DND-41 (cell line): Measurements from ENCODE around the gene TRHDE.

Source experiments
- ATAC-seq: fragments of 200-7000 bp; cut with Tn5 transposase; 3 replicates; pipeline ENCODE4 v1.9.1; 2021; ENCODE audit warnings: low read depth; ENCODE audit not compliant: insufficient read depth
- DNase-seq: peaks from one replicate; pipeline ENCODE4 v3.0.0-alpha.2; 2020
- H2AFZ ChIP-seq: 2 replicates; pipeline ENCODE4 v1.6.0; 2012; ENCODE audit warnings: low read depth, low read length
- H3K27ac ChIP-seq: 2 replicates; pipeline ENCODE4 v1.5.1; 2012; ENCODE audit warnings: low read length, inconsistent platforms
- H3K27me3 ChIP-seq: fragments of 200-600 bp; sonication (generic); 2 replicates; pipeline ENCODE4 v1.6.0; 2012; ENCODE audit warnings: low read length, mild to moderate bottlenecking, inconsistent platforms; ENCODE audit not compliant: insufficient read depth, poor library complexity
- H3K36me3 ChIP-seq: 2 replicates; pipeline ENCODE4 v1.5.1; 2012; ENCODE audit warnings: low read length, inconsistent platforms; ENCODE audit not compliant: insufficient read depth
- H3K4me1 ChIP-seq: 2 replicates; pipeline ENCODE4 v1.5.1; 2012; ENCODE audit warnings: mild to moderate bottlenecking, low read length; ENCODE audit not compliant: insufficient read depth
- H3K4me2 ChIP-seq: 2 replicates; pipeline ENCODE4 v1.6.0; 2012; ENCODE audit warnings: mild to moderate bottlenecking, moderate library complexity, low read length, inconsistent platforms; ENCODE audit not compliant: insufficient read depth
- H3K4me3 ChIP-seq, 2 experiments: fragments of 200-600 bp in 1 of 2; shearing (Covaris generic) in 1 of 2; 2 replicates each; pipeline ENCODE4 v1.5.1; 2012 to 2016; ENCODE audit warnings: inconsistent platforms in 2 of 2, low read length in 2 of 2, mild to moderate bottlenecking in 2 of 2, low read depth in 1 of 2, moderate library complexity in 1 of 2
- H3K79me2 ChIP-seq: 2 replicates; pipeline ENCODE4 v1.6.0; 2012; ENCODE audit warnings: low read length, inconsistent platforms; ENCODE audit not compliant: insufficient read depth
- H3K9ac ChIP-seq: 2 replicates; pipeline ENCODE4 v1.6.0; 2012; ENCODE audit warnings: low read depth, mild to moderate bottlenecking, inconsistent platforms, low read length, moderate library complexity
- H3K9me3 ChIP-seq: 2 replicates; pipeline ENCODE4 v1.5.1; 2012; ENCODE audit warnings: low read length, moderate library complexity, mild to moderate bottlenecking, inconsistent platforms; ENCODE audit not compliant: insufficient read depth, severe bottlenecking
- H4K20me1 ChIP-seq: 2 replicates; pipeline ENCODE4 v1.6.0; 2012; ENCODE audit warnings: low read length; ENCODE audit not compliant: insufficient read depth
- EZH2 ChIP-seq: IDR thresholded peaks from 3 replicates; pipeline ENCODE4 v1.6.1; 2012; ENCODE audit warnings: borderline replicate concordance, low read depth, mild to moderate bottlenecking, moderate library complexity, low read length, inconsistent platforms; ENCODE audit not compliant: severe bottlenecking
- TF ChIP-seq, protein P1 (sequence below): IDR thresholded peaks from 2 replicates; pipeline ENCODE4 v1.5.1; 2012; ENCODE audit warnings: borderline replicate concordance, low read length, moderate library complexity, mild to moderate bottlenecking; ENCODE audit not compliant: poor library complexity, severe bottlenecking; ENCODE audit errors: extremely low read depth

TRHDE gene

DNA sequence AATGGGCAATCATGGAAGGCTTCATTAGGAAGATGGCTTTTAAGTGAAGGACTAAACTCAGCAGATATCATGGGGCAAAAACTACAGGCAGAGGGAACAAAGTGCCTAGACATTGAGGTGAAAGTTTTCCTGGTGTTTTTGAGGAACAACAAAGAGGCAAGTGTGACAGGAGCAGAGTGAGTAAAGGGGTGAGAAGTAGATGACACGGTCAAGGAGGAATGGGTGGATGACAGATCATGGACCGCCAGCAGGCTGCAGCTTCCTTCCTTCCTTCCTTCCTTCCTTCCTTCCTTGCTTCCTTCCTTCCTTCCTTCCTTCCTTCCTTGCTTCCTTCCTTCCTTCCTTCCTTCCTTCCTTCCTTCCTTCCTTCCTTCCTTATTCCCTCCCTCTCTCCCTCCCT, 108.3 kb downstream of the TRHDE start:
- no peak overlapping the region for H3K9ac ChIP-seq
- H4K20me1 ChIP-seq, result no peaks in the 10 kb centered on the region
- H3K4me3 ChIP-seq, result no peak overlapping the region
- no peak for ATAC-seq
- no peak overlapping the region for H2AFZ ChIP-seq
- H3K4me1 ChIP-seq, result no peaks in the 10 kb centered on the region
- H3K79me2 ChIP-seq, result no peaks in the 10 kb centered on the region
- H3K27ac ChIP-seq, result no peak overlapping the region
- no peaks in the 10 kb centered on the region for H3K9me3 ChIP-seq
- no peak overlapping the region for H3K4me2 ChIP-seq
- H3K36me3 ChIP-seq, result no peaks in the 10 kb centered on the region
- no peak for DNase-seq
- no peak for TF ChIP-seq EZH2
- TF ChIP-seq, protein P1, sequence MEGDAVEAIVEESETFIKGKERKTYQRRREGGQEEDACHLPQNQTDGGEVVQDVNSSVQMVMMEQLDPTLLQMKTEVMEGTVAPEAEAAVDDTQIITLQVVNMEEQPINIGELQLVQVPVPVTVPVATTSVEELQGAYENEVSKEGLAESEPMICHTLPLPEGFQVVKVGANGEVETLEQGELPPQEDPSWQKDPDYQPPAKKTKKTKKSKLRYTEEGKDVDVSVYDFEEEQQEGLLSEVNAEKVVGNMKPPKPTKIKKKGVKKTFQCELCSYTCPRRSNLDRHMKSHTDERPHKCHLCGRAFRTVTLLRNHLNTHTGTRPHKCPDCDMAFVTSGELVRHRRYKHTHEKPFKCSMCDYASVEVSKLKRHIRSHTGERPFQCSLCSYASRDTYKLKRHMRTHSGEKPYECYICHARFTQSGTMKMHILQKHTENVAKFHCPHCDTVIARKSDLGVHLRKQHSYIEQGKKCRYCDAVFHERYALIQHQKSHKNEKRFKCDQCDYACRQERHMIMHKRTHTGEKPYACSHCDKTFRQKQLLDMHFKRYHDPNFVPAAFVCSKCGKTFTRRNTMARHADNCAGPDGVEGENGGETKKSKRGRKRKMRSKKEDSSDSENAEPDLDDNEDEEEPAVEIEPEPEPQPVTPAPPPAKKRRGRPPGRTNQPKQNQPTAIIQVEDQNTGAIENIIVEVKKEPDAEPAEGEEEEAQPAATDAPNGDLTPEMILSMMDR, result no peak
- H3K27me3 ChIP-seq, result no peaks in the 10 kb centered on the region

DNA sequence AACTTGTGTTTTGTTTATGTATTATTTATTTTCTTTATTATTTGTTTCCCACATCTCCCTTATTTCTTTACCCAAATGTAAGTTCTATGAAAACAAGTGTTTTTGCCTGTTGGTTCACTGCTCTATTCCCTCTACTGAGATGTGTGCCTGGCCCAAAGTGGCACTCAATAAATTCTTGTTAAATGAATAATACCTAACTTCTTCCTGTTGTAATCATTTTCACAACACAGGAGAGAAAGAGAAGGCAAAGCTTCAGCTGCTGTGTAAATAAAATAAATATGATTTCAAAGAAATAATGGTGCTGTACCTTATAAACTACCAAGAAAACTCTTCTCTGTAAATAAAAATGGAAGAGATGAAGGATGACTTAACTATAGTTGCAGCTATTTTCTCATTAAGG, 116.2 kb downstream of the TRHDE start:
- H3K4me3 ChIP-seq, result no peak overlapping the region
- H2AFZ ChIP-seq, result no peak overlapping the region
- no peak overlapping the region for H3K4me2 ChIP-seq
- no peaks in the 10 kb centered on the region for H3K36me3 ChIP-seq
- H3K9me3 ChIP-seq, result no peaks in the 10 kb centered on the region
- H3K9ac ChIP-seq, result no peak overlapping the region
- no peaks in the 10 kb centered on the region for H3K4me1 ChIP-seq
- no peaks in the 10 kb centered on the region for H4K20me1 ChIP-seq
- DNase-seq (no peak), ATAC-seq (no peak)
- no peaks in the 10 kb centered on the region for H3K27me3 ChIP-seq
- no peak overlapping the region for H3K27ac ChIP-seq
- TF ChIP-seq EZH2, result no peak
- TF ChIP-seq, protein P1, result no peak
- no peaks in the 10 kb centered on the region for H3K79me2 ChIP-seq

DNA sequence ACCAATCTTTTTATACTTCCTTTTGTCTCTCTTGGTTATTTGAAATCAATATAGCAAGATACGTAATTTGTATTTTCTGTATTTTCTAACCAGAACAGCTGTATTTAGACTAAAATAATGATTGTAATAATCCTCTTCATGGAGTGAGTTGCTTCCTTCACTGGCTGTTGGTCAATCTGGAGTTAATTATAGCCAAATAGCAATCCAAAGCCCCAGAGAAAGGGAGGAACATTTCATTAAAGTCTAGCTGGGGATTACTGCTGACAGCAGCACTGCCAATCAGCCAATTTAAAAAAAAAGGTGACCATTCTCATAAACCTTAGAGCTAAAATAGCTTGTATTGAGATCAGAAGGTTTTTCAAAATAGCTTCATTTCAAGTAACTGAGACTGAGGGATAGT, 118.0 kb downstream of the TRHDE start:
- Histone ChIP-seq H3K27ac (no peak overlapping the region), H3K9ac (no peak overlapping the region), H3K79me2 (no peaks in the 10 kb centered on the region), H3K27me3 (no peaks in the 10 kb centered on the region), H4K20me1 (no peaks in the 10 kb centered on the region), H3K4me3 (no peak overlapping the region), H2AFZ (no peak overlapping the region), H3K36me3 (no peaks in the 10 kb centered on the region), H3K4me1 (no peaks in the 10 kb centered on the region), H3K9me3 (no peaks in the 10 kb centered on the region), H3K4me2 (no peak overlapping the region)
- ATAC-seq (no peak), DNase-seq (no peak)
- no peak for TF ChIP-seq EZH2
- TF ChIP-seq, protein P1, result no peak

DNA sequence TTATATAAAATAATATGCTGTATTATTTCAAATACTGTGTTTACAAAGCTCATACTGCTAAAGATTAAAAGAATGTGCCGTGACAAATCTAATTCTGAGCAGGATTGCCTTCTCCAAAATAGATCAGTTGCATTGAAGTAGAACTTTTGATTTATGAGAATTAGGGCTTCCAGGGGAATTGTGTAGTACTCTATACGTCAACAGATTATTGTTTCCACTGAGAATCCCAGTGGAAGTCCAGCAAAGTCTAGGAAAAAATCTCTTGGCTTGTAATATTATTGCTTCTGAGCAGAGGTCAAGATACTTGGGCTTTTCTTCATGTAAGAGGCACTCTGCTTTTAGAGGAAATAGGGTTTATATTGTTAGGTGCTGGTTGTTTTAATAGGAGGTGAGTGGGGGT, 133.9 kb downstream of the TRHDE start:
- ATAC-seq, result no peak
- Histone ChIP-seq H3K4me1 (no peaks in the 10 kb centered on the region), H3K36me3 (no peaks in the 10 kb centered on the region), H4K20me1 (no peaks in the 10 kb centered on the region), H3K4me2 (no peak overlapping the region), H3K27ac (no peak overlapping the region), H3K9me3 (no peaks in the 10 kb centered on the region), H3K27me3 (no peaks in the 10 kb centered on the region), H3K9ac (no peak overlapping the region), H3K4me3 (no peak overlapping the region), H2AFZ (no peak overlapping the region), H3K79me2 (no peaks in the 10 kb centered on the region)
- TF ChIP-seq EZH2, result no peak
- TF ChIP-seq, protein P1, result no peak
- DNase-seq, result no peak
